HEK293 (cell line): ENCODE measurements around the gene BLACAT1.

Experiments used
- CTCF ChIP-seq: fragments of 450-650 bp; formaldehyde crosslinking; IDR thresholded peaks from 2 replicates; pipeline ENCODE4 v1.5.1; 2016; ENCODE audit warnings: missing biosample characterization, missing genetic modification characterization
- KLF8 ChIP-seq: fragments of 450-650 bp; formaldehyde crosslinking; IDR thresholded peaks from 2 replicates; pipeline ENCODE4 v1.5.1; 2016; ENCODE audit warnings: missing biosample characterization, missing genetic modification characterization
- MYNN ChIP-seq: fragments of 450-650 bp; formaldehyde crosslinking; IDR thresholded peaks from 2 replicates; pipeline ENCODE4 v1.5.1; 2016; ENCODE audit warnings: missing biosample characterization, missing genetic modification characterization, borderline replicate concordance
- PATZ1 ChIP-seq: fragments of 450-650 bp; formaldehyde crosslinking; IDR thresholded peaks from 2 replicates; pipeline ENCODE4 v1.5.1; 2016; ENCODE audit warnings: missing biosample characterization, missing genetic modification characterization
- PRDM10 ChIP-seq: fragments of 450-650 bp; formaldehyde crosslinking; IDR thresholded peaks from 2 replicates; pipeline ENCODE4 v1.5.1; 2016; ENCODE audit warnings: missing biosample characterization, missing genetic modification characterization
- PRDM6 ChIP-seq: fragments of 450-650 bp; formaldehyde crosslinking; IDR thresholded peaks from 2 replicates; pipeline ENCODE4 v1.5.1; 2017; ENCODE audit warnings: missing biosample characterization, missing genetic modification characterization
- YY2 ChIP-seq: fragments of 450-650 bp; formaldehyde crosslinking; IDR thresholded peaks from 2 replicates; pipeline ENCODE4 v1.5.1; 2016; ENCODE audit warnings: missing biosample characterization, missing genetic modification characterization
- ZBTB7A ChIP-seq: fragments of 450-650 bp; formaldehyde crosslinking; IDR thresholded peaks from 2 replicates; pipeline ENCODE4 v1.5.1; 2016; ENCODE audit warnings: low read depth, missing biosample characterization, missing genetic modification characterization
- ZBTB8A ChIP-seq: fragments of 450-650 bp; formaldehyde crosslinking; IDR thresholded peaks from 2 replicates; pipeline ENCODE4 v1.5.1; 2016; ENCODE audit warnings: missing biosample characterization, missing genetic modification characterization
- ZEB2 ChIP-seq: fragments of 450-650 bp; formaldehyde crosslinking; IDR thresholded peaks from 2 replicates; pipeline ENCODE4 v1.5.1; 2016; ENCODE audit warnings: missing biosample characterization, missing genetic modification characterization
- ZFP37 ChIP-seq: fragments of 450-650 bp; formaldehyde crosslinking; IDR thresholded peaks from 2 replicates; pipeline ENCODE4 v1.5.1; 2016; ENCODE audit warnings: missing biosample characterization, missing genetic modification characterization
- ZIC2 ChIP-seq: fragments of 450-650 bp; formaldehyde crosslinking; IDR thresholded peaks from 2 replicates; pipeline ENCODE4 v1.5.1; 2016; ENCODE audit warnings: missing biosample characterization, missing genetic modification characterization
- ZNF10 ChIP-seq: fragments of 450-650 bp; formaldehyde crosslinking; IDR thresholded peaks from 2 replicates; pipeline ENCODE4 v1.5.1; 2017; ENCODE audit warnings: missing biosample characterization, missing genetic modification characterization
- ZNF140 ChIP-seq: fragments of 450-650 bp; formaldehyde crosslinking; IDR thresholded peaks from 2 replicates; pipeline ENCODE4 v1.5.1; 2016; ENCODE audit warnings: missing biosample characterization, missing genetic modification characterization
- ZNF19 ChIP-seq: fragments of 450-650 bp; formaldehyde crosslinking; IDR thresholded peaks from 2 replicates; pipeline ENCODE4; 2016; ENCODE audit warnings: missing biosample characterization, missing genetic modification characterization, low read depth
- ZNF292 ChIP-seq: fragments of 450-650 bp; formaldehyde crosslinking; IDR thresholded peaks from 2 replicates; pipeline ENCODE4 v1.5.1; 2016; ENCODE audit warnings: low read depth, missing biosample characterization, missing genetic modification characterization, borderline replicate concordance
- ZNF335 ChIP-seq: fragments of 450-650 bp; formaldehyde crosslinking; conservative IDR thresholded peaks from 2 replicates; pipeline ENCODE4 v1.5.1; 2016; ENCODE audit warnings: missing biosample characterization, missing genetic modification characterization
- ZNF362 ChIP-seq: fragments of 450-650 bp; formaldehyde crosslinking; IDR thresholded peaks from 2 replicates; pipeline ENCODE4 v1.5.1; 2016; ENCODE audit warnings: missing biosample characterization, missing genetic modification characterization
- ZNF501 ChIP-seq: fragments of 450-650 bp; formaldehyde crosslinking; IDR thresholded peaks from 2 replicates; pipeline ENCODE4 v1.5.1; 2016; ENCODE audit warnings: missing biosample characterization, missing genetic modification characterization
- ZNF544 ChIP-seq: fragments of 450-650 bp; formaldehyde crosslinking; IDR thresholded peaks from 2 replicates; pipeline ENCODE4 v1.5.0; 2017; ENCODE audit warnings: missing biosample characterization, missing genetic modification characterization
- ZNF747 ChIP-seq: fragments of 450-650 bp; formaldehyde crosslinking; IDR thresholded peaks from 2 replicates; pipeline ENCODE4 v1.5.1; 2016; ENCODE audit warnings: missing biosample characterization, missing genetic modification characterization
- ZXDB ChIP-seq: fragments of 450-650 bp; formaldehyde crosslinking; IDR thresholded peaks from 2 replicates; pipeline ENCODE4 v1.5.1; 2016; ENCODE audit warnings: missing biosample characterization, missing genetic modification characterization
- TF ChIP-seq, protein P1 (sequence below): fragments of 450-650 bp; formaldehyde crosslinking; IDR thresholded peaks from 2 replicates; pipeline ENCODE4 v1.5.1; 2016; ENCODE audit warnings: missing biosample characterization, missing genetic modification characterization
- TF ChIP-seq, protein P2 (sequence below): fragments of 450-650 bp; formaldehyde crosslinking; IDR thresholded peaks from 2 replicates; pipeline ENCODE4; 2016; ENCODE audit warnings: missing biosample characterization, missing genetic modification characterization

BLACAT1 gene

DNA sequence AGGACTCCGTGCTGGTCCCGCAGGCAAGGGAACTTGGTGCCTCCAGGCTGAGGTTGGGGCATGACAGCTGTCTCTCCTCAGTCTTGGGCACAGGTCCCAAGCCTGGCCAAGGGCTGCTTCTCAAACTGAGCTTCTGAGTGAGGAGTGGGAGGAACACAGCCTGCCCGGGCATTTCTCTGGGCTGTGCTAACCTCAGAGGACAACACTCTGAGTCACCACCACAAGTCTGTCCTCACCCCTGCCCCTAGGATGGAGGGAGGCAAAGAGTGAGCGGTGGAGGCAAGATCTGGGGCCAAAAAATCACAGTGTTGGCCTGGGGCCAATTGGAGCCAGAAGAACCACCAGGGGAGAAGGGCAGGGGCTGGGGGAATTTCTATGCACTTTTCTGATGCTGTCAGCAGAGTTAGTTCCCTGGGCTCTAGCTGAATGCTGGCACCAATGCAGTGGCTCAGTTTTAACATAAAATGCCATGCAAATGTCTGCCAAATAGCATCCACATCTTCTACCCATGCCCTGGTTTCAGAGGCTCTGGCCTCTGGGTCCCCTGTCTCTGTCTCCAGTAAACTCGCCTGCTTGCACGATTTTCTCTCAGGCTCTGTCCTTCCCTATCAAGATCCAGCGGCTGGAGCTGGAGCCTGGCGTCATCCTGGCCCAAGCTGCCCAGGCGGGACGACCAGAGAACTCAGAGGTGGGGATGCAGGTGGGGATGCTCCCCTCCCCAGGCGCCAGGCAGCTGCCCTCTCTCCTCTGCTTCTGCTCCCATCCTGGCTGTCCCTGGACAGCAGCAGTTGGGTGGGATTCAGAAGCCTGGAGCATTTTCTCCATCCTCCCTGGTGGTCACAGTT is 37.6 kb upstream of the BLACAT1 start (continued):
- no peak for TF ChIP-seq CTCF
- no peak for TF ChIP-seq ZNF292 (tag by site-specific recombination)
- no peak for TF ChIP-seq YY2 (tag by site-specific recombination)
- TF ChIP-seq, protein P1, sequence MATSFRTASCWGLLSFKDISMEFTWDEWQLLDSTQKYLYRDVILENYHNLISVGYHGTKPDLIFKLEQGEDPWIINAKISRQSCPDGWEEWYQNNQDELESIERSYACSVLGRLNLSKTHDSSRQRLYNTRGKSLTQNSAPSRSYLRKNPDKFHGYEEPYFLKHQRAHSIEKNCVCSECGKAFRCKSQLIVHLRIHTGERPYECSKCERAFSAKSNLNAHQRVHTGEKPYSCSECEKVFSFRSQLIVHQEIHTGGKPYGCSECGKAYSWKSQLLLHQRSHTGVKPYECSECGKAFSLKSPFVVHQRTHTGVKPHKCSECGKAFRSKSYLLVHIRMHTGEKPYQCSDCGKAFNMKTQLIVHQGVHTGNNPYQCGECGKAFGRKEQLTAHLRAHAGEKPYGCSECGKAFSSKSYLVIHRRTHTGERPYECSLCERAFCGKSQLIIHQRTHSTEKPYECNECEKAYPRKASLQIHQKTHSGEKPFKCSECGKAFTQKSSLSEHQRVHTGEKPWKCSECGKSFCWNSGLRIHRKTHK (tag by site-specific recombination) = no peak
- TF ChIP-seq ZNF544 (tag by site-specific recombination) = 0 out of 2 replicates have a peak, but pooled peaks have one; percentile 37
- TF ChIP-seq ZNF362 (tag by site-specific recombination) = no peak
- no peak for TF ChIP-seq ZFP37
- no peak for TF ChIP-seq MYNN (tag by site-specific recombination)
- TF ChIP-seq ZBTB7A (tag by site-specific recombination) = no peak
- TF ChIP-seq PATZ1 (tag by site-specific recombination) = peak; percentile 68; the same call in 1 of the 2 replicates
- TF ChIP-seq ZNF747 = no peak
- peak; percentile 20; the same call in 1 of the 2 replicates for TF ChIP-seq ZBTB8A
- TF ChIP-seq ZXDB (tag by site-specific recombination) = no peak
- no peak for TF ChIP-seq ZNF140 (tag by site-specific recombination)
- TF ChIP-seq ZNF10 (tag by site-specific recombination) = no peak
- TF ChIP-seq ZNF335 (tag by site-specific recombination) = peak; percentile 43
- TF ChIP-seq PRDM10 (tag by site-specific recombination) = peak; percentile 88
- TF ChIP-seq ZEB2 = no peak
- TF ChIP-seq KLF8 (tag by site-specific recombination) = no peak
- TF ChIP-seq ZNF19 (tag by site-specific recombination) = no peak
- TF ChIP-seq PRDM6 (tag by site-specific recombination) = no peak
- no peak for TF ChIP-seq ZNF501 (tag by site-specific recombination)
- TF ChIP-seq ZIC2 (tag by site-specific recombination) = peak; percentile 65
- TF ChIP-seq, protein P2, sequence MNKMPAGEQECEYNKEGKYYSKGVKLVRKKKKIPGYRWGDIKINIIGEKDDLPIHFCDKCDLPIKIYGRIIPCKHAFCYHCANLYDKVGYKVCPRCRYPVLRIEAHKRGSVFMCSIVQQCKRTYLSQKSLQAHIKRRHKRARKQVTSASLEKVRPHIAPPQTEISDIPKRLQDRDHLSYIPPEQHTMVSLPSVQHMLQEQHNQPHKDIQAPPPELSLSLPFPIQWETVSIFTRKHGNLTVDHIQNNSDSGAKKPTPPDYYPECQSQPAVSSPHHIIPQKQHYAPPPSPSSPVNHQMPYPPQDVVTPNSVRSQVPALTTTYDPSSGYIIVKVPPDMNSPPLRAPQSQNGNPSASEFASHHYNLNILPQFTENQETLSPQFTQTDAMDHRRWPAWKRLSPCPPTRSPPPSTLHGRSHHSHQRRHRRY (tag by site-specific recombination) = no peak
